NCI-H345 (cell line): ENCODE results near the gene DPH1.

Source experiments
- DNase-seq: peaks from one replicate; lab custom pipeline; 2025; lab: John Stamatoyannopoulos, UW

The DPH1 gene

DNA sequence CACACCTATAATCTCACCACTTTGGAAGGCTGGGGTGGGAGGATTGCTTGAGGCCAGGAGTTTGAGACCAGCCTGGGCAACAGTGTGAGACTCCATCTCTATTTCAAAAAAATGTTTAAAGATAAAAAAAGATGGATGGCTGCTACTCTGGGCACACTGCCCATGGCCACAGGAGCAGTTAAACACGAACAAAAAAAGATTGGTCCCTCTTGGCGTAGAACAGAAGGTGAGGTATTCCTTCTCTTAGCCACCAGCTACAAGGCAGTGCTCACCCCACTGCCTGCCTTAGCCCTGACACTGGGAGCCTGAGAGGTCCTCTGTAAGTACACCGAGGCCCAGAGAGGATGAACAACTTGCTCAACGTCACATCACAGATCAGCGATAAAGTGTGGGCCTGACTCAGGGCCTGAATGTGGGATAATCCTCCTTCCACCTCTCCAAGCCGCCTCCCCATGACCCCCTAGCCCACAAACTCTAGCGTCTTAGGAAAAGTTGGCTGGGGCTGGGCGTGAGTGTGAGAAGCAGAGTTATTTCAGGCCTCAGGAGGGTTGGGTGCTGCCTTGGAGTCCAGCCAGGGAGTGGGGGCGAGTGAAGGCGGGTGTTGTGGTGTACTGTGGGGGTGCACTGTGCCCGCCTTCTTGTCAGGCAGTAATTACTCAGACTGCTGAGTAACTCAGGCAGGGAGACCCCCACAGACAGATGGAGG is 2.3 kb upstream of the DPH1 start:
- DNase-seq = no peak

DNA sequence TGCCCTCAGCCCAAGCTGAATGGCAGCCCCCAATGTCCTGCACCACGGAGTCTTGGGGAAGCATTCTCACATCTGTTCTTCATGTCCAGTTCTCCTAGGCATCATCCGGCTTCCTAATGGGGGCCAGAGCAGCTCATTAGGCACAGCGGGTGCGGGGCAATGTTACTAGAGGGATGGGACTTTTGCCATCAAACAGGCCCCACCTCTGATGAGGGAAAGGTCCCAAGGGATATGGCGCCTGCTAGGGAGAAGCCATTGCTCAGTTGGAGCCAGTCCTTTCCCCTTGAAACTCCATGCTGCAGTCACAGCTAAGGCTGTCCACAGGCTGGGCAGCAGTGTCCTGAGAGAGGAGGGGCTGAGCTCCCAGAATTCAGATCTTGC is 1.7 kb upstream of the DPH1 start:
- DNase-seq = no peak

GRCh38 chr17:2028737-2029136 is 1.2 kb upstream of the DPH1 start:
- DNase-seq = no peak

- no peak for DNase-seq
Measured at GRCh38 chr17:2030779-2031163, 818 bp downstream of the DPH1 start.

GRCh38 chr17:2033153-2033552 is 3.2 kb downstream of the DPH1 start:
- DNase-seq = no peak

DNA sequence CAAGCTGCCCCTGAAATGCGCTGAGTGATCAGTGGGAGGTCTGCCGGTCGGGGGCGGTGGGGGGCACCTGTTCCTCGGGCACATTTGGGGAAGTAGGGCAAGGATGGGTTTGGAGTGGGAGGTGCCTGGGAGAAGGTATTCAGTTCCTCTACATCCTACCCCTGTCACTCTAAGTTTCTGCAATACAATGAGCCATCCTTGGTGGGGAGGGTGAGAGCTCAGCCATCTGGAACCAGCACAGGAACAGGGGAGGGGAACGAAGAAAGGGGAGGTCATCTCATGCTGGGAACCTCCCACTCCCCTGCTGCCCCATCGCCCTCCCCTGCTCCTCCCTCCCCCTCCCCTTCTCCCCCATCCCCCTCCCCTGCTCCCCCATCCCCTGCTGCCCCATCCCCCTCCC is 4.2 kb downstream of the DPH1 start:
- DNase-seq = no peak

- no peak for DNase-seq
Measured at GRCh38 chr17:2034806-2035540, 5.0 kb downstream of the DPH1 start.

GRCh38 chr17:2035541-2036488 is 5.9 kb downstream of the DPH1 start:
- DNase-seq = no peak

GRCh38 chr17:2037155-2037554 is 7.2 kb downstream of the DPH1 start:
- DNase-seq = no peak

DNA sequence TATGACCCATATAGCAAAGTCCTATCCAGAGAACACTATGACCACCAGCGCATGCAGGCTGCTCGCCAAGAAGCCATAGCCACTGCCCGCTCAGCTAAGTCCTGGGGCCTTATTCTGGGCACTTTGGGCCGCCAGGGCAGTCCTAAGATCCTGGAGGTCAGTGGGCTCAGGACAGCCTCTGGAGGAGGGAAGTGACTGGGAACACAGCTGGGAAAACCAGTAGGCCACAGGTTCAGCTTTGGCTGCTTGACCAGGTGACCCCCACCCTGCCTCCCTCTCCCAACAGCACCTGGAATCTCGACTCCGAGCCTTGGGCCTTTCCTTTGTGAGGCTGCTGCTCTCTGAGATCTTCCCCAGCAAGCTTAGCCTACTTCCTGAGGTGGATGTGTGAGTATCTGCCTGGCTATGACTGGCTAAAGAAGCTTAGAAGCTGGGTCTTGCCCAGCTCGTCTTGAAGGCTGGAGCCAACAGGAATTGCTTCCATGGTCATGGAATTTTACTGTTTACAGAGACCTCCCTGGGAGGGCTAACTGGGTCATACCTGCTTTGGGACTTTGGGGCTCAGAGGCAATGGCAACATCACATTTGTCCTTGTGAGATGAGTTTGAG is 10.4 kb downstream of the DPH1 start:
- no peak for DNase-seq

DNA sequence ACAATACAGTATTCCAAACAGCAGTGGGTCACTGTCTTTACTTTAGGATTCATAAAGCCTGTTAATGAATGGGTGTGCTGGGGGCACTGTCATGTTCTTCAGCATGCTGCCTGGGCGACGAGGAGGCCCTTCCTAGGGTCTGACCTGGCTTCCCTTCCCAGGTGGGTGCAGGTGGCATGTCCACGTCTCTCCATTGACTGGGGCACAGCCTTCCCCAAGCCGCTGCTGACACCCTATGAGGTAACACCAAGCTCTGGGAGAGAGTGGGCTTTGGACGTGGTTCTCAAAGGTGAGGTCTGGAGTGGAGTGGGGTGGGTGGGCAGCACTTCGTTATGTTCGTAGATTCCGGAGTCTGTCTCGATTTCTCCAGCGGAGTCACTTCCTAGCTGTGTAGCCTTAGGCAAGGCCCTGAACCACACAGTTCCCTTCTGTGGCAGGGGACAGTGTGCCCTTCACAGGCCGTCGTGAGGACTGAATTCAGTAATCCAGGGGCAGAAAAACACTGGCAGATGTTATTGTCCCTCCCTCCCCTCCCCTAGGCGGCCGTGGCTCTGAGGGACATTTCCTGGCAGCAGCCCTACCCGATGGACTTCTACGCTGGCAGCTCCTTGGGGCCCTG is 11.1 kb downstream of the DPH1 start:
- no peak for DNase-seq

DNA sequence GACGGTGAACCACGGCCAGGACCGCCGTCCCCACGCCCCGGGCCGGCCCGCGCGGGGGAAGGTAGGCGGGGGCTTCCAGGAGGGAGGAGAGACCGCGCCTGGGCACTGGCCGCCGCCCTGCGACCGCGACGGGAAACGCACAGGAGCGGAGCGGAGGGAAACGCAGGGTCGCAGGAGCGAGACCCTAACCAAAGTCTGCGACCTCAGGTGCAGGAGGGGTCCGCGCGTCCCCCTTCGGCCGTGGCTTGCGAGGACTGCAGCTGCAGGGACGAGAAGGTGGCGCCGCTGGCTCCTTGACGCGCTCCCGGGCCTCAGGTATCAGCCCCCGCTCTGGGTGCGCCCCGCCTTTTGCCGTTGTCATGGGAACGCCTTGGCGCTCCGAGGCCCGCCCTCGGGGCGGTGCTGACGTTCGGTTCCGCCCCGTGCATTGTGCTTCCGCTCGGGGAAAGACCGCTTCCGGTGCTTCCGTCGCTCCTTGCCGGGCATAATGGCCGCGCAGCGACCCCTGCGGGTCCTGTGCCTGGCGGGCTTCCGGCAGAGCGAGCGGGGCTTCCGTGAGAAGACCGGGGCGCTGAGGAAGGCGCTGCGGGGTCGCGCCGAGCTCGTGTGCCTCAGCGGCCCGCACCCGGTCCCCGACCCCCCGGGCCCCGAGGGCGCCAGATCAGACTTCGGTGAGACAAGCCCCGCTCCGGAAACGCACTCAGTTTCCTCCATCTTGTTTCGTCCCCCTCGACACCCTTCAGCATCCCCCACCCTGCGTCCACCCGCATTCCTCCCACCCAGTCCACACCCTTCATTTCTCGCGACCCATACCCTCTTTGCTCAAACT is 11.8 kb downstream of the DPH1 start, which contains the start of gene OVCA2:
Gene OVCA2, plus strand, starts transcription at position 462 of the 829 bp plus-strand sequence. Its CDS starts 26 bp downstream, at position 488.
- DNase-seq = peak; percentile 93

- DNase-seq = peak; percentile 16
Measured at GRCh38 chr17:2042390-2042847, 12.5 kb downstream of the DPH1 start.

DNA sequence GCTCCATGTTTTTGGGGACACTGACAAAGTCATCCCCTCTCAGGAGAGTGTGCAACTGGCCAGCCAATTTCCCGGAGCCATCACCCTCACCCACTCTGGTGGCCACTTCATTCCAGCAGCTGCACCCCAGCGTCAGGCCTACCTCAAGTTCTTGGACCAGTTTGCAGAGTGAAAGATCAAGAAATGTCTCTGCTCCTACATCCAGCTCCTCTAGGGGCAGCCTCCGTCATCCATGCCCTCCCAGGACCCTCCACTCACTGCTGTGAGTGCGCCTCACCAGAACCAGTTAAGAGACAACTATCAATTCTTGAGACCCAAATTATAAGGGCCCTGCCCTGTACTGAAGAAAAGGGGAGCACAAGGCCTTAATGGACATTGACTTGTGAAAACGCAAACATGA is 13.0 kb downstream of the DPH1 start:
- DNase-seq = no peak

GRCh38 chr17:2043785-2044184 is 13.8 kb downstream of the DPH1 start:
- DNase-seq = no peak

DNA sequence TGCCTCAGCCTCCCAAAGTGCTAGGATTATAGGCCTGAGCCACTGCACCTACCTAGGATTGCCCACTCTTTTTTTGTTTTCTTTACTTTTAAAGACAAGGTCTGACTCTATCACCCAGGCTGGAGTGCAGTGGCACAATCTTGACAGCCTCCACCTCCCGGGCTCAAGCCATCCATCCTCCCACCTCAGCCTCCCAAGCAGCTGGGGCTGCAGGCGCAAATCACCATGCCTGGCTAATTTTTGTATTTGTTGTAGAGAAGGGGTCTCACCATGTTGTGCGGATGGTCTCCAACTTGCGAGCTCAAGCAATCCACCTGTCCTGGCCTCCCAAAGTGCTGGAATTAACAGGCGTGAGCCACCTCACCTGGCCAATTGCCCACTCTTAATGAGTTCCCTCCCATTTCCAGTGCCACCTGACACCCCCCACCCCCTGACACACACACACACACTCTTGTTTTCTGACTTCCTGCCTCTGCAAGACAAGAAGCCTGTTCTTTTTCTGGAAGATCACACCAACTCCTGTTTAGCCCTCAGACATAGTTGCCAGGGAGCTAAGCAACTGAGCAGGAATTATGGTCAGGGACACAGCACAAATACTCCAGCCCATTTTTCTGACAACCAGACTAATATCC is 14.4 kb downstream of the DPH1 start:
- DNase-seq = no peak

DNA sequence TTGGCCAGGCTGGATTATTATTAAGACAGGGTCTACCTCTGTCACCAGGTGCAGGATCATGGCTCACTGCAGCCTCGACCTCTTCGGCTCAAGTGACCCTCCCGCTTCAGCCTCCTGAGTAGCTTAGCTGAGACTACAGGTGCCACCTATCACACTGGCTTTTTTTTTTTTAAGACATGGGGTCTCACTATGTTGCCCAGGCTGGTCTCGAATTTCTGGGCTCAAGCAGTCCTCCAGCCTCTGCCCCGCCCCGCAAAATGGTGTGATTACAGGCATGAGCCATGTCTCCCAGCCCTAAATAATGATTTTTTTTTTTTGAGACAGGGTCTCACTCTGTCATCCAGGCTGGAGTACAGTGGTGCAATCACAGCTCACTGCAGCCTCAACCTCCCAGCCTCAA is 17.6 kb downstream of the DPH1 start:
- no peak for DNase-seq

GRCh38 chr17:2048805-2049204 is 18.9 kb downstream of the DPH1 start:
- DNase-seq = no peak

DNA sequence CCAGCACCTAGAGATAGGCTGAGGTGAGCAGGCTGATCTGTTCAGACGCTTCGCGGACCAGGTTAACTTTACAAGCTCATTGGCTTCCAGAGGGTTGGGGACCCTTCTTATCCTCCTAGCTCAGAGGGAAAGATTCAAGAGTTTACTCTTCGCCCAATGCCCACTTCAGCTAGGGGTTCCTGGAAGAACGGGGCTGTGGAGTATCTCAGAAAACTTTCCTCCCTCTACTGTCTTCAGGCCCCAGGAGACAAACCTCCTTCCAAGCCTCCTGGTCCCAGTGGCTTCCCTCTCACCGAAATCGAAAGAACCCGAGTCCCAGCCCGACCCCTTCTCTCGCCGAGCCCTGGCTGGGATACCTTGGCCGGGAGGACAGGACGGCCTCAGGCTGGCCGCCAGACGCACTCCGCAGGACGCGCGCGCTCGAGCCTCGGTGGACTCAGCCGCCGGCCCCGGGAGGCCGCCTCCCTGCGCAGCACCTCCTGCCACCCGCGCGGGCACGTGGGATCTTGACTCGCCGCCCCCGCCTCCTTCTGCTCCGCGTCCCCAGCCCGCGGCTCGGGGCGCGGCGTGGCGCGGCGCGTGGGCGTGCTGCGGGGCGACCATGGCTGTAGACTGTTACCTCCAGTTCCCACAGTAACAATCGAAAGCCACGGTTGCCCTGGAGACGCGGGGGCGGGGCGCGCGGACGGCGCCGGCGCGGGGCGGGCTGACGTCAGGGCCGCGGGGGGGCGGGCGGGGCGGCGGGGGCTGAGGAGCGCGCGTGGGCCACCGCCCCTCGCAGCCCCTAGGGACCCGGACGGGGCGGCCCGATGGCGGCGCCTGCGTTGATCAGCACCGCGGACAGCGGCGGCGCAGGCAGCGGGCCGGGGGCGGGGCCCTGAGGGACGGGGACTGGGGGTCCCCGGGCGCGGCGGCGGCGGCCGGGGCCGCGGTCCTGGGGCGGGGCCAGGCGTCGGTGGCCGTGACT is 19.7 kb downstream of the DPH1 start:
- DNase-seq = peak; percentile 75
